Astrocyte of the spinal cord (primary cell): Measurements from ENCODE around the gene ZMIZ1.

Experiments
- DNase-seq: peaks from one replicate; pipeline ENCODE4 v3.0.0; 2011; ENCODE audit warnings: low read depth, low spot score
- H3K4me3 ChIP-seq: 2 replicates; pipeline ENCODE4 v1.5.1; 2011; ENCODE audit warnings: low read depth, mild to moderate bottlenecking, low read length, moderate library complexity
- in situ Hi-C: cut with HindIII; loops from 2 replicates; pipeline ENCODE4 v1.10.0; 2017; ENCODE audit warnings: low sequenced_read_pairs
- TF ChIP-seq, protein P1 (sequence below): IDR thresholded peaks from 2 replicates; pipeline ENCODE4 v1.5.1; 2012; ENCODE audit warnings: low read depth, mild to moderate bottlenecking, low read length, inconsistent platforms

ZMIZ1 gene

GRCh38 chr10:79170226-79170752 lies 101.5 kb downstream of the ZMIZ1 start:
- H3K4me3 ChIP-seq = no peak overlapping the region
- TF ChIP-seq, protein P1, sequence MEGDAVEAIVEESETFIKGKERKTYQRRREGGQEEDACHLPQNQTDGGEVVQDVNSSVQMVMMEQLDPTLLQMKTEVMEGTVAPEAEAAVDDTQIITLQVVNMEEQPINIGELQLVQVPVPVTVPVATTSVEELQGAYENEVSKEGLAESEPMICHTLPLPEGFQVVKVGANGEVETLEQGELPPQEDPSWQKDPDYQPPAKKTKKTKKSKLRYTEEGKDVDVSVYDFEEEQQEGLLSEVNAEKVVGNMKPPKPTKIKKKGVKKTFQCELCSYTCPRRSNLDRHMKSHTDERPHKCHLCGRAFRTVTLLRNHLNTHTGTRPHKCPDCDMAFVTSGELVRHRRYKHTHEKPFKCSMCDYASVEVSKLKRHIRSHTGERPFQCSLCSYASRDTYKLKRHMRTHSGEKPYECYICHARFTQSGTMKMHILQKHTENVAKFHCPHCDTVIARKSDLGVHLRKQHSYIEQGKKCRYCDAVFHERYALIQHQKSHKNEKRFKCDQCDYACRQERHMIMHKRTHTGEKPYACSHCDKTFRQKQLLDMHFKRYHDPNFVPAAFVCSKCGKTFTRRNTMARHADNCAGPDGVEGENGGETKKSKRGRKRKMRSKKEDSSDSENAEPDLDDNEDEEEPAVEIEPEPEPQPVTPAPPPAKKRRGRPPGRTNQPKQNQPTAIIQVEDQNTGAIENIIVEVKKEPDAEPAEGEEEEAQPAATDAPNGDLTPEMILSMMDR = no peak
- no peak for DNase-seq
- in situ Hi-C loops = no loop called here

GRCh38 chr10:79170993-79171392 lies 102.2 kb downstream of the ZMIZ1 start:
- in situ Hi-C loops = no loop called here
- TF ChIP-seq, protein P1 = no peak
- H3K4me3 ChIP-seq = no peak overlapping the region
- no peak for DNase-seq

DNA sequence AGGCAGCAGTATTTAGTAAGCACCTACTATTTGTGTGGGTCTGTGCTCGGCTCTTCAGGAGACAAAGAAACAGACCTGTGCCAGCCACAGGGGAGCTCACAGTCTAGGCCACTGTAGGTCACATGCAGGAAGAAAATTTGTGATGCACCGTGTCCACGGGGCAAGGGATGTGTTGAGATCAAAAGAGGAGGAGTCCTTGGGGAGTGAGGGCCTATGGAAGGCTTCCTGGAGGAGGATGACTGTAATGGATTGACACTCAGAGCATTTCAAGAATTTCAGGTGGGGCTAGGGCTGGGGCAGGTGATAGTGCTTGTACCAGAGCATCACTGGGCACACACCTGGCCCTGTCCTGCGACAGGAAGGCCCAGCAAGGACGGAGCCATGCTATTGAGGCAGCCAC lies 102.7 kb downstream of the ZMIZ1 start:
- DNase-seq = no peak
- TF ChIP-seq, protein P1 = no peak
- in situ Hi-C loops = no loop called here
- no peak overlapping the region for H3K4me3 ChIP-seq

DNA sequence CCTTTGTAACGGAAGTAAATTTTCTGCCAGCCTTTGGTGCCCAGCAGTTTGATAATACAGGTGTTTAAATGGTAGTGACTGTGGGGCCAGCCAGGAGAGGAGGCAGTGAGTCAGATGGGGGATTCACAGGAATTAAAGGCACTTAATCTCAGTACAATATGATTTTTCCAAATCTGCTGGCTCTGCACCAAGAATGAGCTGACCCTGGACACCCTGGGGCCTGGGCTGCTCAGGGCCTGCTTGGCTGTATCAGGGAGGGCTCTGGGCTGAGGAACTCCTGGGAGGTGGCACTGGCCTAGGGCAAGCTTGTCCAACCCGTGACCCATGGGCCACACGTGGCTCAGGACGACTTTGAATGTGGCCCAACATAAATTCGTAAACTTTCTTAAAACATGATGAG lies 104.1 kb downstream of the ZMIZ1 start:
- in situ Hi-C loops = no loop called here
- TF ChIP-seq, protein P1 = no peak
- no peak for DNase-seq
- H3K4me3 ChIP-seq = no peak overlapping the region

DNA sequence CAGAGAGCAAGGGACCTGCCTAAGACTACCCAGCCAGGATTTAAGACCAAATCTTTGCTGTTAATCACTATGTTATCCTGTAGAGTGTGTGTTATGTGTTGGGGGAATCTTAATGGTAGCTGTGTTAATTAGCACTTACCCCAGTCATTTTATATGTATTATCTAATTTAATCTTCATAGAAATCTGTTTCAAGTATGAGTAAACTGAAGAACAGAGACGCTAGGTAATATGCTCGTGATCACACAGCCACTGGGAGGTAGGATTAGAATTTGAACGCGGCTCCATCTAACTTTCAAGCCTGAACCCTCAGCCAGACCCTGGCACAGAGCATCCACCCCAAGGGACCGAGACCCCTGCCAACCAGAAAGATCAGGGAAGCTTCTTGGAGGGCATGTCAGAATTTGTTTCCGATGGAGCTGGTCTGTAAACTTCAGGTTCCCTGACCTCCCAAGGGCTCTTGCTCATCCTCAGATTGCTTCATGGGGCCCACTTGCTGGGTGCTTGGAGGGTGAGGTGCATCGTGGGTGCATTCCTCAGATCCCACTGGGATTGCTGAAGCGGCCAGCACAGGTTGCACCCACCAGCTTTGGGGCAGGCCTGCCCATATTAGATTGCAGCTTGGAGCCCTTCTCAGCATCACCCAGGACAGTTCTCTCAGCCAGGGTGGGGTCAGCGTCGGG lies 105.0 kb downstream of the ZMIZ1 start:
- no peak overlapping the region for H3K4me3 ChIP-seq
- TF ChIP-seq, protein P1 = no peak
- DNase-seq = no peak
- in situ Hi-C loops = no loop called here

GRCh38 chr10:79176052-79176501 lies 107.3 kb downstream of the ZMIZ1 start:
- in situ Hi-C loops = no loop called here

More at GRCh38 chr10:79176052-79176501, 107.3 kb downstream of the ZMIZ1 start:
- DNase-seq = peak; percentile 48
- no peak overlapping the region for H3K4me3 ChIP-seq
- TF ChIP-seq, protein P1 = no peak
